Thyroid gland (tissue), 4 donors: ENCODE results near the gene ANKK1.

Source experiments
- POLR2A ChIP-seq, 2 donors: fragments of 450-650 bp; IDR thresholded peaks; one replicate each; pipeline ENCODE4 v1.6.1; 2017; ENCODE audit warnings: antibody characterized with exemption in 2 of 2, mild to moderate bottlenecking in 2 of 2, moderate library complexity in 1 of 2
- TF ChIP-seq, protein P1 (sequence below), 6 experiments: fragments of 200-600 bp in 3 of 6; fragments of 450-650 bp in 3 of 6; sonication (generic) in 3 of 6; IDR thresholded peaks; one replicate each; pipeline ENCODE4 v1.5.1; 2016 to 2019; ENCODE audit warnings: antibody characterized with exemption in 6 of 6, mild to moderate bottlenecking in 2 of 6, inconsistent platforms in 1 of 6, moderate library complexity in 1 of 6

- TF ChIP-seq, protein P1, sequence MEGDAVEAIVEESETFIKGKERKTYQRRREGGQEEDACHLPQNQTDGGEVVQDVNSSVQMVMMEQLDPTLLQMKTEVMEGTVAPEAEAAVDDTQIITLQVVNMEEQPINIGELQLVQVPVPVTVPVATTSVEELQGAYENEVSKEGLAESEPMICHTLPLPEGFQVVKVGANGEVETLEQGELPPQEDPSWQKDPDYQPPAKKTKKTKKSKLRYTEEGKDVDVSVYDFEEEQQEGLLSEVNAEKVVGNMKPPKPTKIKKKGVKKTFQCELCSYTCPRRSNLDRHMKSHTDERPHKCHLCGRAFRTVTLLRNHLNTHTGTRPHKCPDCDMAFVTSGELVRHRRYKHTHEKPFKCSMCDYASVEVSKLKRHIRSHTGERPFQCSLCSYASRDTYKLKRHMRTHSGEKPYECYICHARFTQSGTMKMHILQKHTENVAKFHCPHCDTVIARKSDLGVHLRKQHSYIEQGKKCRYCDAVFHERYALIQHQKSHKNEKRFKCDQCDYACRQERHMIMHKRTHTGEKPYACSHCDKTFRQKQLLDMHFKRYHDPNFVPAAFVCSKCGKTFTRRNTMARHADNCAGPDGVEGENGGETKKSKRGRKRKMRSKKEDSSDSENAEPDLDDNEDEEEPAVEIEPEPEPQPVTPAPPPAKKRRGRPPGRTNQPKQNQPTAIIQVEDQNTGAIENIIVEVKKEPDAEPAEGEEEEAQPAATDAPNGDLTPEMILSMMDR (IDR thresholded peaks at IDR 0.05): no peak
- no peak for TF ChIP-seq POLR2A (IDR thresholded peaks at IDR 0.05)
These were observed 36.5 kb upstream of the ANKK1 start for GRCh38 chr11:113351068-113351450.
